ENCODE data around the gene QSOX2.

The QSOX2 gene

GRCh38 chr9:136235709-136236455 is 9.7 kb downstream of the QSOX2 start:
- DNase-seq: no peak

GRCh38 chr9:136235171-136235570 is 10.4 kb downstream of the QSOX2 start:
- DNase-seq: no peak

- no peak for DNase-seq
Observed at GRCh38 chr9:136234597-136234996, 11.0 kb downstream of the QSOX2 start.

GRCh38 chr9:136233868-136234267 is 11.7 kb downstream of the QSOX2 start:
- no peak for DNase-seq

- peak; percentile 46 for DNase-seq
Observed at GRCh38 chr9:136233411-136233810, 12.2 kb downstream of the QSOX2 start.

GRCh38 chr9:136232969-136233368 is 12.6 kb downstream of the QSOX2 start:
- peak; percentile 54 for DNase-seq

- peak; percentile 90 for DNase-seq
Observed at GRCh38 chr9:136231478-136232297, 13.9 kb downstream of the QSOX2 start.

GRCh38 chr9:136230773-136231172 is 14.8 kb downstream of the QSOX2 start:
- no peak for DNase-seq

- DNase-seq: peak; percentile 83
Observed at GRCh38 chr9:136230365-136230764, 15.2 kb downstream of the QSOX2 start.

GRCh38 chr9:136229096-136230065 is 16.2 kb downstream of the QSOX2 start:
- DNase-seq: no peak

GRCh38 chr9:136228107-136228875 is 17.3 kb downstream of the QSOX2 start:
- no peak for DNase-seq

GRCh38 chr9:136226680-136227407 is 18.8 kb downstream of the QSOX2 start:
- no peak for DNase-seq

- peak; percentile 83 for DNase-seq
Observed at GRCh38 chr9:136225748-136226679, 19.6 kb downstream of the QSOX2 start.

GRCh38 chr9:136225366-136225747 is 20.3 kb downstream of the QSOX2 start:
- no peak for DNase-seq

GRCh38 chr9:136223871-136224640 is 21.6 kb downstream of the QSOX2 start:
- DNase-seq: no peak

- no peak for DNase-seq
Observed at GRCh38 chr9:136222906-136223285, 22.7 kb downstream of the QSOX2 start.

- no peak for DNase-seq
Observed at GRCh38 chr9:136222166-136222905, 23.3 kb downstream of the QSOX2 start.

- peak; percentile 35 for DNase-seq
Observed at GRCh38 chr9:136220017-136220729, 25.4 kb downstream of the QSOX2 start.
